ENCODE data around the gene GNG2.

The GNG2 gene

DNA sequence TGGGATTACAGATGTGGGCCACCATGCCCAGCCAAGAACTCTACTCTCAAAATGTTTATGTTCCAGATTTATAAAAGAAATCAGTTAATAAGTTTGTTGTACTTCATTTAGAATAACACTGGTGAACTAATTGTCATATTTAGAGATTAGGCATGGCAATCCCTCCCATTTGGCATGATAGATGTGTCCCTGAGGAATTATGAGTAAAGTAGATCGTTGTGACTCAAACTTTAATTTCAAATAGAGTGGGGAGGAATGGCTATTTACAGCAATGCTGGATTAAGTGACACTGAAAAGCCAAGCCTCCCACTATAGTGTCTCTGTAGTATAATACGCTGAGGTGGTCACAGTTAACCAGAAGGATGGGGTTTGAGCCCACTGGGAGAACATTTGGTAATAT is 89.6 kb downstream of the GNG2 start:
- no peak for DNase-seq

GRCh38 chr14:51951656-51952055 is 91.2 kb downstream of the GNG2 start:
- DNase-seq: no peak

DNA sequence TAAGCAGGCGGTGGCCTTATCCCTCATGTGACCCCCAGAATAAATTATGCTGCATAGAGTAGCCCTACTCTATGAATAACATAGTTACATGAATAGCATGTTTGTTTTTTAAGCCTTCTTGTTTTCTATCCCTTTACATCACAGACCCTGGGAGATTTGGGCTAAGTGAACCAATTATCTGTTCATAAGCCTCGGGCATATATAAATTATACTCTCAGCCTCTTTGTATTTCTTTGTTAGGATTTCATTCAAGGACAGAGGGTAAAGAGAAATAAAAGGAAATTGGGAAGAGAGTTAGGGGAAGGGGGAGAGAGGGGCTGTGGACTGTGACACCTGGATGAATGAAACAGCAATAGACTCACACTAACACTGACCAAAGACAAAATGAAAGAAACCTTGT is 93.6 kb downstream of the GNG2 start:
- DNase-seq: no peak

- DNase-seq: no peak
These were observed 94.2 kb downstream of the GNG2 start for GRCh38 chr14:51954657-51955056.

GRCh38 chr14:51957950-51958349 is 97.5 kb downstream of the GNG2 start:
- DNase-seq: no peak

GRCh38 chr14:51959928-51960327 is 99.5 kb downstream of the GNG2 start:
- DNase-seq: no peak

DNA sequence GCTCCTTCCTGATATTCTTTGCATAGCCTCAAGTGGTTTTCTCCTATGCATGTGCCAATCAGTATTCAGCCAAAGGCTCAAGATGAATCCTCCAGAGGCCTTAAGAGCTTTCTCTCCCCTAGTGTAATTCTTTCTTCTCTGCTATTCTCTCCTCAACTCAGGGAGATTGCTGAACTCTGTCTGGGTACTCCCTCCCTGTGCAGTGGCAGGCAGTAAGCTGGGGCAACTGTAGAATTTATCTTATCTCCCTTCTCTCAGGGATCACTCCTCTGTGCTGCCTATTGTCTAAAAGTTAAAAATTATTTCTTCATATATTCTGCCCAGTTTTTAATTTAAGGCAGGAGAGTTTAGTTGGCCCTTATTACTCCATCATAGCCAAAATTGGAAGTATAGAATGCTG is 100.5 kb downstream of the GNG2 start:
- DNase-seq: no peak

DNA sequence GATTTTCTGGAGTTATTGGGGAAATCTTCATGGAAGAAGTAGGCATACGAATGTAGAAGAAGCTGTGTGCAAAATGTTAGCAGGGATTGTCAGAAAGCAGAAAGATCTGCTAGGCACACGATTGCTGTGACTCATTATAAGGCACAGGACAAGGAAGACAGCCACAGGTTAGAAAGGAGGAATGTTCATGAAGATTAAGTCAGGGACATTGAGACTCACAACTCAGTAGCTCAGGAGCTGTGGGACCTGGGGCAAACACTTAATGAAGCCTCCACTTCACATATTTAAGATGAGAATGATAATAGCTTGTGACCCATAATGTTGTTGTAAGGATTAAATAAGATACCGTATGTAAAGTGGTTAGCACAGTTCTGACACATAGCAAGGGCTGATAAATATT is 102.3 kb downstream of the GNG2 start:
- no peak for DNase-seq

DNA sequence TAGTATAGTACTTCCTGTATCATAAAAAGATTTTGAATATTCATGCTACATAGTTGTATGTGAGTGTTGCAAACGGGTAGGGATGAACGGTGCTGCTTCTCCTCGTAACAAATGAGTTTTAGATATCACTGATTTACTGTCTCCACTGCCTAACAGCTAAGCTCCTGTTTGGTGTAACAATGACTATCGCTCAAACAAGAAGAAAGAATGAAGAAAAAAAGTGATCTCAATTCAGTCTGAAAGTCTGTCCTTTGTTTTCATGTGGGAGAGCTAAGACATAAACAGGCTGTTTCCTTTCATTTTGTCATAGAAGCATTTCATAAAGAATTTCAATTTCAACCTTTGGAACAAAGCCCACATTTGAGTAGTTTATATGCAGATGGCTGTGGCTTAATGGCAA is 102.9 kb downstream of the GNG2 start:
- no peak for DNase-seq

DNA sequence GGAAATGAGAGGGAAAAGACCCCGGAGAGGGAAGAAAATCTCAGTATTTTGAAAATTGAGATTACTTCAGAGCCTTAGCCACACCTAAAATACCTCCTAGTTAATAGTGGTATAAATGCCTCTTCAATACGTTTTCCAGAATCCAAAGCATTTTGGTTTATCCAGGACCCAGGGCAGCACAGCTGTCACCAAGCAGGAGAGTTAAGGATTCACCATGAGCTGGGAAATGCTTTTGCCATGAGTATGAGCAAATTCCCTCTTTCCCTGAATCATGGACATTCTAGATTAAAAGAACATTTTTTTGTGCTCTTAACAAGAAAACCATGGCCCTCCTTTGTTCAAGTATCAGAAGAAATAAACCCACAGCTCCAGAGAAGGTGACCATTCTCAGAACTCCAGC is 107.1 kb downstream of the GNG2 start:
- no peak for DNase-seq

DNA sequence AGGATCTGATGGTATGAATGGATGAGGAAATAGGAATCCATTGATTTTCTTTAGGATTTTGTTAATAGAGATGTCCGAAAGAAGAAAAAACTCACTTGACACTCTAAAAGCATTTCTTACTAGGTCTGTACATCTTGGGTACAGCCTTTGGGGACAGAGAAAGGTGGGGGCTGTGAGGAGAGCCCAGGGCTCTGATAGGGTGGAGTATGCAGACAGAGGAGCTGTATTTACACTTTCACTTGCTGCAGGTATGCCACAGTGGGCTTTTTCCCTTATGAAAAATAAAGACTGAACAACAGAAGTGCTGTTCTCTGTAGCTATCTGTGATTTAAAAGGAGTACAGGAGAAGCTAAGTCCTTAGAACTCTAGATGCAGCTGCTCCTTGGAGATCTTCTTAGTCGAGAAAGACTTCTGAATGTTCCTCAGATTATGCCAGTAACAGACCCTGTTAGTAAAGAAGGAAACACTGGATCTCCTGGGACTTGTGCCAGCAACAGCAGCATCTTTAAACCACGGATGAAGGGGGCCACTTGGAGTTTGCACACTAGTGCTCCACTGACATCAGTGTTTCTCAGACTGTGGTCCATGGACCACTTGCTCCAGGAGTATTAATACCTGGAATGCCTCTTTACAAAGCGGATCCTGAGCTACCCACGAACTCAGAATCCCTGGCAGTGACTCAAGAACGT is 109.6 kb downstream of the GNG2 start:
- no peak for DNase-seq

DNA sequence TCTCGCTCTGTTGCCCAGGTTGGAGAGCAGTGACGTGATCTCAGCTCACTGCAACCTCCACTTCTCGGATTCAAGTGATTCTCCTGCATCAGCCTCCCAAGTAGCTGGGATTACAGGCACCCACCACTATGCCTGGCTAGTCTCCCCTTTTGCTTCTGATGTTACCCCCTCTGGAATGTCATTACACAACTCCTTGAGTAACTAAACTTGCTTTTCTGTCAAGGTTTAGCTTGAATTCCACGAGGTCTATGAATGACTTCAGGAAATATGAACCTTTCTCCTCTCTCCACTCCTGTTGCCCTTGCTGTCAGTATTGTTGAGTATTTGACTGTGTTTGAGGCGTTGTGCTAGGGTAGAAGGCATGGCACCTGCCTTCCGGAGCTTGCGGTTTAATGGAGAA is 112.2 kb downstream of the GNG2 start:
- no peak for DNase-seq

DNA sequence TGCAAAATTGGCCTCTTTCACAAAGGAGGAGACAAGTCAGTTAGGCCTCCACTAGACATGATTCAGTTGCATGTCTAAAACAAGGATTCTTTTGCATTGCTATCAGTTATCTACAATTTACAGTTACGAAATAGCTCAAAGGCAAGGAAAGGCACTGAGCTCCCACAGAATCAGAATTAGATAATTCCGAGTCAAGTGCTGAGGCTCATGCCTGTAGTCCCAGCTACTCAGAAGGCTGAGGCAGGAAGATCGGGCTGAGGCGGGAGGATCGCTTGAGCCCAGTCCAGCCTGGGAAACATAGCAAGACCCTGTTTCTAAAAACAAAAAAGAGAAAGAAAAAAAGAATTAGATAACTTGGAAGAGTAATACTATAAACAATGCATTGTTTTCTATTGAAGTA is 116.7 kb downstream of the GNG2 start:
- DNase-seq: no peak

GRCh38 chr14:51978681-51979085 is 118.3 kb downstream of the GNG2 start:
- no peak for DNase-seq

GRCh38 chr14:51979088-51979709 is 118.8 kb downstream of the GNG2 start:
- peak; percentile 54 to 81 (median 68) for DNase-seq

GRCh38 chr14:51981218-51981854 is 120.9 kb downstream of the GNG2 start:
- no peak for DNase-seq

GRCh38 chr14:51988221-51988620 is 127.8 kb downstream of the GNG2 start:
- no peak for DNase-seq

- DNase-seq: peak; percentile 78 to 86 (median 85)
These were observed 129.2 kb downstream of the GNG2 start, which contains the start of gene RTRAF for GRCh38 chr14:51989293-51990234. Gene RTRAF (plus strand): TSS chr14:51989546. CDS start chr14:51989640, 94 bp downstream.

- DNase-seq: no peak
These were observed 130.1 kb downstream of the GNG2 start for GRCh38 chr14:51990488-51990887.

GRCh38 chr14:51993285-51993920 is 133.0 kb downstream of the GNG2 start:
- DNase-seq: no peak

DNA sequence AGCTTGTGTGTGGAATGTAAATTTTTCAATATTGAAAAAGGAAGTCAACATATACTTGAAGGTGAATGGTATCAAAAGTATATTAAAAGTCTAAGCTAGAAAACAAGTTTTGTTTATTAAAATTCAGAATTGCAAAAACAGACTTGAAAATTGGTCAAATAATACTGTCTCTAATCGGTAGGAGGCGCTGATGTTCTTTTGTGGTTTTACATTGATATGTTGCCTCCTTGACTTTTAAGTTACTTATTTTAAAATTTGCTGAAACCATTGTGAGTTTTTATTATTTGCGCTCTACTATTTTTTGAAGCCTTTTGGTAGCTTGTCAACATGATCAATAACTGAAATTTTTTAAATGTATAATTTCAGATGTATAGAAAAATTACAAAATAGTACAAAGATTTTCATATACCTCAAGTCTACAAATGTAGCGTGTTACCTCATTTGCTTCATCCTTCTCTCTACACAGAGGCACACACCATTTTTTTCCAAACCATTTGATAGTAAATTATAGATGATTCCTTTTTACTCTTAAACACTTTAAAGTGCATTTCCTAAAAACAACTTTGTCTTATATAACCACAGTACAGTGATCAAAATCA is 135.8 kb downstream of the GNG2 start:
- no peak for DNase-seq

DNA sequence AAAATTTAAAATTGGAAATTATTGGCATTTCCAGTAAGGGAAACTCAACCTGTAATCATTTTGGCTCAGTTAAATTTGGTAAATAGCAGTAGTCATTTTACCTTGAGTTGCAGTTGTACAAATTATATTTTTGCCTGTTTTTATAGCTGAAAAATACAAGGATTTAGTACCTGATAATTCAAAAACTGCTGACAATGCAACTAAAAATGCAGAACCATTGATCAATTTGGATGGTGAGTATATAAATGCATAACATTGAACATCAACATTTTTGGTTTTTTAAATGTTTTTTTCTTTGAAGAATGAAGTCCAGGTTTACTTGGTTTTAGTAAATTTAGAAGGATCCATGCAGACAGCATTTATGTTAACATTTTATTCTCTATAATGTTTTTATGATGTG is 137.9 kb downstream of the GNG2 start:
- no peak for DNase-seq

All from activated CD4-positive, CD25-positive, alpha-beta regulatory T cell (primary cell).